Stimulated activated CD8-positive, alpha-beta memory T cell treated with anti-CD3 and anti-CD28 coated beads, Interleukin-4, amount 100 ng/mL, for 24 hours (primary cell): Measurements from ENCODE around the gene C1GALT1C1L.
"Not testable (repeated sequence)": the region's sequence is repeated elsewhere in the genome, so short reads cannot be mapped to it uniquely, and the experiment has no call there.

Experiments used
- DNase-seq: peaks from one replicate; pipeline ENCODE4 v3.0.0-alpha.2; 2020; ENCODE audit warnings: low read depth

Gene C1GALT1C1L

GRCh38 chr2:43653506-43653905 lies 22.7 kb downstream of the C1GALT1C1L start:
- DNase-seq: no peak

GRCh38 chr2:43648994-43649701 lies 27.1 kb downstream of the C1GALT1C1L start:
- DNase-seq: no peak

GRCh38 chr2:43643680-43644079 lies 32.5 kb downstream of the C1GALT1C1L start:
- no peak for DNase-seq

- DNase-seq: no peak
These were observed 33.9 kb downstream of the C1GALT1C1L start for GRCh38 chr2:43642363-43642762.

- DNase-seq: peak; percentile 76
These were observed 39.0 kb downstream of the C1GALT1C1L start, which contains the start of gene PLEKHH2 for GRCh38 chr2:43637030-43637803. Gene PLEKHH2, plus strand, starts transcription at chr2:43637260. Its CDS starts 7,414 bp downstream, at chr2:43644674.

GRCh38 chr2:43636621-43637020 lies 39.6 kb downstream of the C1GALT1C1L start:
- DNase-seq: no peak

GRCh38 chr2:43636153-43636552 lies 40.1 kb downstream of the C1GALT1C1L start:
- not testable (repeated sequence) for DNase-seq

- no peak for DNase-seq
These were observed 41.5 kb downstream of the C1GALT1C1L start for GRCh38 chr2:43634604-43635306.

GRCh38 chr2:43631618-43632317 lies 44.5 kb downstream of the C1GALT1C1L start:
- DNase-seq: no peak
